GM12878 (cell line): Measurements from ENCODE around the gene UBE3B. TPM values are rescaled to one million over a fixed set of nuclear protein-coding genes. Genes with fewer than 3 reads are reported as not detected.

Experiments
- ATAC-seq: fragments of 200-7000 bp; cut with Tn5 transposase; 3 replicates; pipeline ENCODE4 v1.9.1; 2020; ENCODE audit warnings: mild to moderate bottlenecking, moderate library complexity
- BruUV-seq: library from RNA; stranded (reverse); fragments of 400-500 nt; replicated peaks from 2 replicates; lab custom pipeline; 2021; lab: Mats Ljungman, UMichigan
- CTCF ChIA-PET: fragments of 300-600 bp; sonication (Branson Sonifier 250); formaldehyde crosslinking; extraction: SDS; loops from one replicate; lab custom pipeline; 2021; ENCODE audit warnings: inconsistent platforms; lab: Yijun Ruan, JAX
- POLR2A ChIA-PET: fragments of 350-600 bp; formaldehyde crosslinking; extraction: SDS; loops from one replicate; lab custom pipeline; 2021; ENCODE audit warnings: inconsistent platforms; lab: Charles Lee
- RAD21 ChIA-PET: fragments of 300-600 bp; sonication (Branson Sonifier 250); formaldehyde crosslinking; loops from one replicate; lab custom pipeline; 2023; ENCODE audit warnings: antibody characterized with exemption; ENCODE audit not compliant: unreplicated experiment; lab: Charles Lee
- SMC1A ChIA-PET: fragments of 300-600 bp; sonication (Branson Sonifier 250); formaldehyde crosslinking; loops from one replicate; lab custom pipeline; 2023; ENCODE audit not compliant: unreplicated experiment, uncharacterized antibody; lab: Charles Lee
- DNase-seq: peaks from one replicate; pipeline ENCODE4 v3.0.0-alpha.2; 2011; ENCODE audit warnings: low read depth, low spot score
- FAIRE-seq: peaks from 3 replicates; lab custom pipeline; 2011; peaks lifted over from hg19 to GRCh38; lab: Jason Lieb, UNC
- H2AFZ ChIP-seq: 2 replicates; pipeline ENCODE4 v1.6.0; 2011; ENCODE audit warnings: low read depth, low read length, control low read depth; ENCODE audit not compliant: control insufficient read depth
- H3K27ac ChIP-seq: 2 replicates; pipeline ENCODE4 v1.5.1; 2011; ENCODE audit warnings: control low read depth; ENCODE audit not compliant: control insufficient read depth, insufficient read depth
- H3K27me3 ChIP-seq, 2 experiments: replicated peaks in 1 of 2; 2 replicates each; pipeline versions ENCODE4 v1.6.0 to v1.6.1; 2011; ENCODE audit warnings: low read length in 1 of 2; ENCODE audit not compliant: control insufficient read depth in 2 of 2, insufficient read depth in 2 of 2
- H3K36me3 ChIP-seq, 2 experiments: 2 replicates each; pipeline ENCODE4 v1.5.1; 2011; ENCODE audit warnings: low read length in 1 of 2; ENCODE audit not compliant: control insufficient read depth in 2 of 2, insufficient read depth in 2 of 2
- H3K4me1 ChIP-seq: 2 replicates; pipeline ENCODE4 v1.6.1; 2011; ENCODE audit warnings: mild to moderate bottlenecking, low read length, moderate library complexity, mixed read lengths; ENCODE audit not compliant: control insufficient read depth, insufficient read depth
- H3K4me2 ChIP-seq: 2 replicates; pipeline ENCODE4 v1.6.0; 2011; ENCODE audit warnings: control low read depth; ENCODE audit not compliant: control insufficient read depth, insufficient read depth
- H3K4me3 ChIP-seq: fragments of 200-600 bp; sonication (generic); 2 replicates; pipeline ENCODE4 v1.5.1; 2016
- H3K79me2 ChIP-seq: 2 replicates; pipeline ENCODE4 v1.6.0; 2011; ENCODE audit warnings: low read length; ENCODE audit not compliant: control insufficient read depth, insufficient read depth
- H3K9ac ChIP-seq: 2 replicates; pipeline ENCODE4 v1.8.0; 2011; ENCODE audit warnings: low read length, control low read depth, mixed read lengths; ENCODE audit not compliant: control insufficient read depth, insufficient read depth
- H3K9me3 ChIP-seq: replicated peaks from 3 replicates; pipeline ENCODE4 v1.5.1; 2011; ENCODE audit warnings: mild to moderate bottlenecking, low read length; ENCODE audit not compliant: control insufficient read depth, insufficient read depth
- H4K20me1 ChIP-seq: 2 replicates; pipeline ENCODE4 v1.6.0; 2011; ENCODE audit not compliant: control insufficient read depth, insufficient read depth
- GABPA ChIP-seq: IDR thresholded peaks from 2 replicates; pipeline ENCODE4 v1.6.1; 2014; ENCODE audit warnings: antibody characterized with exemption, low read depth, mild to moderate bottlenecking, inconsistent platforms
- MLLT1 ChIP-seq: fragments of 450-650 bp; IDR thresholded peaks from 2 replicates; pipeline ENCODE4 v1.6.1; 2016; ENCODE audit warnings: mild to moderate bottlenecking
- WGBS: methylation state at CpG from one replicate; pipeline ENCODE4 v1.1.6; 2016; ENCODE audit warnings: low lambda C conversion rate; ENCODE audit not compliant: insufficient replicate concordance, insufficient coverage; ENCODE audit errors: missing lambda C conversion rate; 5-methylcytosine and 5-hydroxymethylcytosine counted together
- in situ Hi-C: fragments of 300-500 bp; cut with MboI; formaldehyde crosslinking; loops from 9 replicates; pipeline ENCODE4 v1.14.3; 2018; ENCODE audit warnings: mixed read lengths
- intact Hi-C: fragments of 100-400 bp; cut with micrococcal nuclease; formaldehyde crosslinking; loops from one replicate; pipeline ENCODE4 v1.14.2; 2022; ENCODE audit not compliant: unreplicated experiment
- polyA plus RNA-seq, 11 experiments: library from polyadenylated mRNA; depleted of rRNA in 4 of 11; unstranded in 6 of 11; stranded (reverse) in 5 of 11; fragments of >200 nt; fragmentation: Nextera tagmentation in 4 of 11; fragmentation: Illumina TruSeq in 1 of 11; extraction: Ambion mirVana in 4 of 11; extraction: Trizol in 1 of 11; gene quantifications; 1 replicate in 1 of 11; 2 replicates in 10 of 11; pipeline versions ENCODE4 v1.2.1 to v1.2.3, GENCODE V29; 2011 to 2016; ENCODE audit warnings: inconsistent platforms in 2 of 11, missing spikeins in 2 of 11, low read depth in 1 of 11
- total RNA-seq, 4 experiments: library from RNA; depleted of rRNA in 3 of 4; stranded (reverse); fragments of >200 nt in 3 of 4; fragmentation: Illumina TruSeq in 1 of 4; extraction: Trizol in 1 of 4; gene quantifications; 2 replicates each; pipeline versions ENCODE4 v1.2.1 to v1.2.3, GENCODE V29; 2013 to 2021

Gene UBE3B
- total and polyA plus RNA-seq, 10 of the 15 experiments (the other 5 are each of a cell fraction or from before 2014, with no cell fraction given) = 7.4 to 25.3 (median 17.1) TPM

GRCh38 chr12:109571773-109572505 is 94.5 kb downstream of the UBE3B start:
- DNase-seq = no peak
- H4K20me1 ChIP-seq = no peaks in the 10 kb centered on the region
- peaks cover 17% of the 10 kb centered on the region for H3K79me2 ChIP-seq
- H3K27ac ChIP-seq = peak overlapping the region; percentile 88
- peak overlapping the region; percentile 99 for H3K4me3 ChIP-seq
- no TSS peak for BruUV-seq
- CTCF ChIA-PET = interaction anchor here (0.8 to 2.6 kb wide), 6 partner anchors 14 to 273 kb away, joined by 3 to 14 read pairs (median 4); no protein-coding TSS in a partner anchor
- 97% methylated on average over 4 of the region's 5 CpGs for WGBS
- POLR2A ChIA-PET = interaction anchor here (0.7 to 1.1 kb wide), 2 partner anchors 21 to 27 kb away, joined by 3 to 4 read pairs; no protein-coding TSS in a partner anchor
- H3K9me3 ChIP-seq = no peaks in the 10 kb centered on the region
- SMC1A ChIA-PET = interaction anchor here (0.6 to 0.9 kb wide), 3 partner anchors 25 to 1823 kb away, joined by 3 read pairs; no protein-coding TSS in a partner anchor
- intact Hi-C loops (no loop called here), in situ Hi-C loops (no loop called here)
- H3K36me3 ChIP-seq = peaks cover 0 to 17% of the 10 kb centered on the region in 2 experiments; a peak in 3 of 4 replicates
- H3K9ac ChIP-seq = no peak overlapping the region; the same call in 1 of the 2 replicates
- no peaks in the 10 kb centered on the region for H3K4me1 ChIP-seq
- no peaks in the 10 kb centered on the region for H3K27me3 ChIP-seq
- no peak for TF ChIP-seq GABPA
- TF ChIP-seq MLLT1 = peak; percentile 54; the same call in 1 of the 2 replicates
- H2AFZ ChIP-seq = no peak overlapping the region
- RAD21 ChIA-PET = interaction anchor here (1.2 kb wide), 1 partner anchor 273 kb away, joined by 5 read pairs; no protein-coding TSS in a partner anchor
- FAIRE-seq = no peak
- H3K4me2 ChIP-seq = peak overlapping the region; percentile 99; the same call in 1 of the 2 replicates
- no peak for ATAC-seq
